HG03432 (cell line): ENCODE results near the gene GAGE2A.
"Not testable (repeated sequence)": the region's sequence is repeated elsewhere in the genome, so short reads cannot be mapped to it uniquely, and the experiment has no call there.

Experiments used
- ATAC-seq: cut with Tn5 transposase; IDR thresholded peaks from one replicate; pipeline ENCODE4 v1.9.1; 2021; ENCODE audit warnings: mild to moderate bottlenecking, moderate library complexity; ENCODE audit not compliant: unreplicated experiment

Gene GAGE2A

GRCh38 chrX:49589196-49589595 is at the start of gene GAGE2A:
GAGE2A (plus strand) TSS chrX:49589496; CDS start chrX:49590651, 1,155 bp downstream.
- ATAC-seq, result not testable (repeated sequence)

GRCh38 chrX:49541433-49541832 is 47.9 kb upstream of the GAGE2A start, which contains the start of gene GAGE12D:
GAGE12D (plus strand) TSS chrX:49541733; CDS start chrX:49542888, 1,155 bp downstream.
- not testable (repeated sequence) for ATAC-seq

GRCh38 chrX:49550989-49551388 is 38.3 kb upstream of the GAGE2A start, which contains the start of gene GAGE12E:
GAGE12E (plus strand) TSS chrX:49551289; CDS start chrX:49552444, 1,155 bp downstream.
- not testable (repeated sequence) for ATAC-seq

GRCh38 chrX:49560542-49560941 is 28.8 kb upstream of the GAGE2A start, which contains the start of gene GAGE12F:
GAGE12F (plus strand) TSS chrX:49560842; CDS start chrX:49561997, 1,155 bp downstream.
- not testable (repeated sequence) for ATAC-seq

GRCh38 chrX:49568728-49569127 is 20.6 kb upstream of the GAGE2A start:
- ATAC-seq, result not testable (repeated sequence)

GRCh38 chrX:49569152-49569551 is 20.1 kb upstream of the GAGE2A start:
- not testable (repeated sequence) for ATAC-seq

- ATAC-seq, result not testable (repeated sequence)
Observed at GRCh38 chrX:49570100-49570499, 19.2 kb upstream of the GAGE2A start, which contains the start of gene GAGE12G. GAGE12G (plus strand) TSS chrX:49570400; CDS start chrX:49571555, 1,155 bp downstream.

- not testable (repeated sequence) for ATAC-seq
Observed at GRCh38 chrX:49579649-49580048, 9.6 kb upstream of the GAGE2A start, which contains the start of gene GAGE12H. GAGE12H (plus strand) TSS chrX:49579949; CDS start chrX:49581104, 1,155 bp downstream.

GRCh38 chrX:49589769-49590478 is 628 bp downstream of the GAGE2A start:
- not testable (repeated sequence) for ATAC-seq

GRCh38 chrX:49590488-49590887 is 1.2 kb downstream of the GAGE2A start:
- not testable (repeated sequence) for ATAC-seq

GRCh38 chrX:49598720-49599119 is 9.4 kb downstream of the GAGE2A start, which contains the start of gene GAGE1:
GAGE1 (plus strand) TSS chrX:49599020; CDS start chrX:49600175, 1,155 bp downstream.
- ATAC-seq, result not testable (repeated sequence)

GRCh38 chrX:49610718-49611310 is 21.5 kb downstream of the GAGE2A start:
- no peak for ATAC-seq

GRCh38 chrX:49618574-49618973 is 29.3 kb downstream of the GAGE2A start:
- no peak for ATAC-seq

- ATAC-seq, result no peak
Observed at GRCh38 chrX:49627086-49627777, 37.9 kb downstream of the GAGE2A start.

- no peak for ATAC-seq
Observed at GRCh38 chrX:49644991-49645637, 55.8 kb downstream of the GAGE2A start.
